Liver (tissue), 9 donors: ENCODE measurements around the gene SLX4. TPM values are rescaled to one million over a fixed set of nuclear protein-coding genes. Genes with fewer than 3 reads are reported as not detected.

Experiments used
- DNase-seq: peaks from one replicate; pipeline ENCODE4 v3.0.0-alpha.2; 2017; ENCODE audit warnings: low spot score
- H3K27ac ChIP-seq, 2 donors: one replicate each; pipeline ENCODE4 v1.7.0; 2013; ENCODE audit warnings: inconsistent platforms in 2 of 2, low read length in 2 of 2, control low read depth in 1 of 2, low read depth in 1 of 2, mild to moderate bottlenecking in 1 of 2
- H3K27me3 ChIP-seq, 4 donors: one replicate each; pipeline versions ENCODE4 v1.6.1 to v1.7.0; 2013; ENCODE audit warnings: low read length in 3 of 4, inconsistent platforms in 1 of 4, mild to moderate bottlenecking in 1 of 4, moderate library complexity in 1 of 4; ENCODE audit not compliant: control insufficient read depth in 4 of 4, insufficient read depth in 4 of 4
- H3K36me3 ChIP-seq, 4 donors: one replicate each; pipeline versions ENCODE4 v1.6.1 to v1.7.0; 2013; ENCODE audit warnings: low read length in 3 of 4, mild to moderate bottlenecking in 3 of 4, low read depth in 1 of 4, moderate library complexity in 1 of 4; ENCODE audit not compliant: control insufficient read depth in 4 of 4, insufficient read depth in 3 of 4
- H3K4me1 ChIP-seq, 4 donors: one replicate each; pipeline versions ENCODE4 v1.6.1 to v1.7.0; 2013; ENCODE audit warnings: low read length in 3 of 4, mild to moderate bottlenecking in 3 of 4, moderate library complexity in 1 of 4; ENCODE audit not compliant: control insufficient read depth in 4 of 4, insufficient read depth in 4 of 4
- H3K4me3 ChIP-seq, 3 donors: one replicate each; pipeline versions ENCODE4 v1.6.1 to v1.7.0; 2013; ENCODE audit warnings: low read length in 3 of 3, control low read depth in 1 of 3, low read depth in 1 of 3, mild to moderate bottlenecking in 1 of 3
- H3K9ac ChIP-seq, 2 donors: one replicate each; pipeline ENCODE4 v1.7.0; 2013; ENCODE audit warnings: low read length in 2 of 2, mild to moderate bottlenecking in 2 of 2, moderate library complexity in 2 of 2, control low read depth in 1 of 2, low read depth in 1 of 2
- H3K9me3 ChIP-seq, 4 donors: one replicate each; pipeline versions ENCODE4 v1.6.1 to v1.7.0; 2013; ENCODE audit warnings: low read length in 3 of 4; ENCODE audit not compliant: control insufficient read depth in 4 of 4
- CTCF ChIP-seq: fragments of 150-350 bp; IDR thresholded peaks from 2 replicates; pipeline ENCODE4 v1.5.1; 2017; ENCODE audit warnings: improper control_type of control experiment, low read depth, low read length; ENCODE audit not compliant: missing input control
- EGR1 ChIP-seq, 2 donors: IDR thresholded peaks; 2 replicates each; pipeline ENCODE4 v1.6.1; 2016 to 2018; ENCODE audit warnings: antibody characterized with exemption in 2 of 2, low read depth in 2 of 2
- FOXA1 ChIP-seq: IDR thresholded peaks from 2 replicates; pipeline ENCODE4 v1.6.1; 2016; ENCODE audit warnings: antibody characterized with exemption
- FOXA2 ChIP-seq: IDR thresholded peaks from 2 replicates; pipeline ENCODE4 v1.6.1; 2016; ENCODE audit warnings: antibody characterized with exemption
- GABPA ChIP-seq, 2 donors: IDR thresholded peaks in 1 of 2; conservative IDR thresholded peaks in 1 of 2; 2 replicates each; pipeline ENCODE4 v1.6.1; 2016; ENCODE audit warnings: antibody characterized with exemption in 2 of 2, mild to moderate bottlenecking in 1 of 2, moderate library complexity in 1 of 2
- HNF4G ChIP-seq: IDR thresholded peaks from 2 replicates; pipeline ENCODE4 v1.6.1; 2016; ENCODE audit warnings: antibody characterized with exemption
- JUND ChIP-seq, 2 donors: IDR thresholded peaks; 2 replicates each; pipeline ENCODE4 v1.6.1; 2016; ENCODE audit warnings: antibody characterized with exemption in 2 of 2
- MAX ChIP-seq: IDR thresholded peaks from 2 replicates; pipeline ENCODE4 v1.6.1; 2016; ENCODE audit warnings: antibody characterized with exemption
- NR2F2 ChIP-seq: IDR thresholded peaks from 2 replicates; pipeline ENCODE4 v1.6.1; 2016; ENCODE audit warnings: antibody characterized with exemption
- RAD21 ChIP-seq, 2 donors: IDR thresholded peaks; 2 replicates each; pipeline ENCODE4 v1.6.1; 2016; ENCODE audit warnings: antibody characterized with exemption in 2 of 2, mild to moderate bottlenecking in 2 of 2
- REST ChIP-seq: IDR thresholded peaks from 2 replicates; pipeline ENCODE4 v1.6.1; 2016; ENCODE audit warnings: antibody characterized with exemption, mild to moderate bottlenecking
- RXRA ChIP-seq, 2 donors: IDR thresholded peaks; 2 replicates each; pipeline ENCODE4 v1.6.1; 2017 to 2018; ENCODE audit warnings: antibody characterized with exemption in 2 of 2, mild to moderate bottlenecking in 1 of 2
- SP1 ChIP-seq: IDR thresholded peaks from 2 replicates; pipeline ENCODE4 v1.6.1; 2018; ENCODE audit warnings: antibody characterized with exemption, mild to moderate bottlenecking
- TAF1 ChIP-seq: conservative IDR thresholded peaks from 2 replicates; pipeline ENCODE4 v1.6.1; 2016; ENCODE audit warnings: antibody characterized with exemption, mild to moderate bottlenecking
- YY1 ChIP-seq: IDR thresholded peaks from 2 replicates; pipeline ENCODE4 v1.6.1; 2016; ENCODE audit warnings: antibody characterized with exemption, mild to moderate bottlenecking
- ZBTB33 ChIP-seq: IDR thresholded peaks from 2 replicates; pipeline ENCODE4 v1.6.1; 2016; ENCODE audit warnings: antibody characterized with exemption
- WGBS: extraction: QIAGEN DNeasy Blood & Tissue Kit; methylation state at CpG from one replicate; pipeline ENCODE4 v1.1.7; 2013; 5-methylcytosine and 5-hydroxymethylcytosine counted together
- polyA plus RNA-seq, 2 donors: library from polyadenylated mRNA; stranded (reverse) in 1 of 2; unstranded in 1 of 2; fragments of 200-250 nt in 1 of 2; fragments of >200 nt in 1 of 2; fragmentation: Nextera tagmentation in 1 of 2; extraction: Ambion mirVana in 1 of 2; gene quantifications; one replicate each; pipeline versions ENCODE4 v1.2.1 to v1.2.3, GENCODE V29; 2013 to 2015
- total RNA-seq, 2 donors: library from RNA; depleted of rRNA; stranded (reverse); fragments of >200 nt; gene quantifications; one replicate each; pipeline ENCODE4 v1.2.3, GENCODE V29; 2014
- donor health status: healthy.
- donor health status: healthy.
- donor health status: healthy.
- donor health status: healthy.
- donor health status: healthy.

The SLX4 gene
- total and polyA plus RNA-seq, 4 donors, result 0.32 to 4.9 (median 1.3) TPM

GRCh38 chr16:3589001-3589400, 22.4 kb downstream of the SLX4 start:
- Histone ChIP-seq H3K27me3 (no peaks in the 10 kb centered on the region), H3K36me3 (peaks cover 0 to 2% (median 0%) of the 10 kb centered on the region in 4 donors), H3K9me3 (no peaks in the 10 kb centered on the region), H3K4me1 (no peaks in the 10 kb centered on the region), H3K4me3 (no peak overlapping the region), H3K9ac (no peak overlapping the region), H3K27ac (no peak overlapping the region)
- TF ChIP-seq GABPA (IDR thresholded peaks at IDR 0.05 in 1 of 2, conservative IDR thresholded peaks at IDR 0.05 in 1 of 2) (no peak), FOXA1 (no peak), RAD21 (IDR thresholded peaks at IDR 0.05) (no peak), YY1 (no peak), NR2F2 (no peak), RXRA (IDR thresholded peaks at IDR 0.05) (no peak), JUND (IDR thresholded peaks at IDR 0.05) (no peak), EGR1 (IDR thresholded peaks at IDR 0.05; ENCODE audit: low read depth in 2 of 2) (no peak), TAF1 (no peak), HNF4G (no peak), FOXA2 (no peak), CTCF (no peak), REST (no peak), ZBTB33 (no peak), SP1 (no peak)
- DNase-seq, result no peak
- WGBS, result 94% methylated on average over 22 of the region's 22 CpGs

- Histone ChIP-seq H3K27me3 (no peaks in the 10 kb centered on the region), H3K36me3 (peaks cover 0 to 9% (median 1%) of the 10 kb centered on the region in 4 donors), H3K4me3 (no peak overlapping the region), H3K27ac (no peak overlapping the region), H3K9ac (no peak overlapping the region), H3K4me1 (no peaks in the 10 kb centered on the region), H3K9me3 (no peaks in the 10 kb centered on the region)
- WGBS, result 96% methylated on average over 15 of the region's 15 CpGs
- no peak for TF ChIP-seq REST
- no peak for TF ChIP-seq EGR1 (IDR thresholded peaks at IDR 0.05; ENCODE audit: low read depth in 2 of 2)
- TF ChIP-seq FOXA1, result no peak
- no peak for TF ChIP-seq RAD21 (IDR thresholded peaks at IDR 0.05)
- TF ChIP-seq FOXA2, result no peak
- no peak for TF ChIP-seq MAX
- DNase-seq, result no peak
Observed at GRCh38 chr16:3587547-3588110, 23.8 kb downstream of the SLX4 start.
